HCT116 (cell line): Measurements from ENCODE around the gene KCNH2. TPM values are rescaled to one million over a fixed set of nuclear protein-coding genes. Genes with fewer than 3 reads are reported as not detected.

ENCODE experiments used
- ATAC-seq: fragments of 200-7000 bp; cut with Tn5 transposase; 2 replicates; pipeline ENCODE4 v1.9.1; 2020; ENCODE audit warnings: mild to moderate bottlenecking, moderate library complexity
- BruUV-seq: library from RNA; stranded (reverse); fragments of 400-500 nt; replicated peaks from 2 replicates; lab custom pipeline; 2021; lab: Mats Ljungman, UMichigan
- CTCF ChIA-PET: fragments of 300-600 bp; sonication (Branson Sonifier 250); formaldehyde crosslinking; loops from one replicate; lab custom pipeline; 2021; ENCODE audit warnings: antibody characterized with exemption; lab: Charles Lee
- POLR2A ChIA-PET: fragments of 300-600, 350-600 bp; sonication (Branson Sonifier 250); formaldehyde crosslinking; loops from one replicate; lab custom pipeline; 2021; ENCODE audit warnings: antibody characterized with exemption; lab: Charles Lee
- RAD21 ChIA-PET, 2 experiments: fragments of 300-600 bp; sonication (Branson Sonifier 250); formaldehyde crosslinking; loops; one replicate each; lab custom pipeline; 2023; ENCODE audit warnings: low total read pairs in 2 of 2; ENCODE audit not compliant: uncharacterized antibody in 2 of 2, unreplicated experiment in 2 of 2, low non-redundant PET in 1 of 2; lab: Charles Lee
- DNase-seq: peaks from one replicate; pipeline ENCODE4 v3.0.0-alpha.2; 2010; ENCODE audit warnings: low read depth, low spot score
- H2AFZ ChIP-seq: fragments of 200-600 bp; shearing (Covaris generic), sonication (generic); 2 replicates; pipeline ENCODE4 v1.6.1; 2017; ENCODE audit warnings: low read depth, mixed run types, mixed read lengths, antibody characterized with exemption, low read length; ENCODE audit not compliant: poor library complexity, severe bottlenecking
- H3K27ac ChIP-seq: 2 replicates; pipeline ENCODE4 v1.5.1; 2012; ENCODE audit warnings: low read depth, low read length
- H3K27me3 ChIP-seq: fragments of 200-600 bp; sonication (generic); 2 replicates; pipeline ENCODE4 v1.6.1; 2016; ENCODE audit warnings: mixed run types, low read length, mixed read lengths; ENCODE audit not compliant: insufficient read depth
- H3K36me3 ChIP-seq, 2 experiments: fragments of 200-500 bp in 1 of 2; fragments of 200-600 bp in 1 of 2; sonication (Bioruptor generic) in 1 of 2; sonication (generic) in 1 of 2; 2 replicates each; pipeline versions ENCODE4 v1.5.1 to v1.6.1; 2014 to 2016; ENCODE audit warnings: low read length in 2 of 2, inconsistent platforms in 1 of 2, mixed read lengths in 1 of 2, mixed run types in 1 of 2; ENCODE audit not compliant: insufficient read depth in 2 of 2, control insufficient read depth in 1 of 2
- H3K4me1 ChIP-seq, 2 experiments: fragments of 200-600 bp in 1 of 2; sonication (generic) in 1 of 2; 2 replicates each; pipeline versions ENCODE4 v1.5.1 to v1.6.1; 2012 to 2017; ENCODE audit warnings: low read length in 2 of 2, inconsistent platforms in 1 of 2, mild to moderate bottlenecking in 1 of 2, mixed read lengths in 1 of 2, mixed run types in 1 of 2, moderate library complexity in 1 of 2; ENCODE audit not compliant: insufficient read depth in 2 of 2, control insufficient read depth in 1 of 2
- H3K4me2 ChIP-seq: fragments of 200-600 bp; sonication (generic); 2 replicates; pipeline ENCODE4 v1.6.1; 2017; ENCODE audit warnings: mixed run types, low read length, mixed read lengths
- H3K4me3 ChIP-seq, 2 experiments: fragments of 200-600 bp in 1 of 2; sonication (generic) in 1 of 2; replicated peaks in 1 of 2; 2 replicates each; pipeline ENCODE4 v1.5.1; 2011 to 2016; ENCODE audit warnings: low read length in 2 of 2, control low read depth in 1 of 2, low read depth in 1 of 2, mild to moderate bottlenecking in 1 of 2, mixed read lengths in 1 of 2, mixed run types in 1 of 2
- H3K79me2 ChIP-seq: fragments of 200-600 bp; sonication (generic); 2 replicates; pipeline ENCODE4 v1.6.1; 2017; ENCODE audit warnings: mild to moderate bottlenecking, mixed run types, low read length, moderate library complexity, mixed read lengths; ENCODE audit not compliant: insufficient read depth
- H3K9ac ChIP-seq: fragments of 200-600 bp; sonication (generic); 2 replicates; pipeline ENCODE4 v1.6.1; 2016; ENCODE audit warnings: low read length, mixed read lengths
- H3K9me2 ChIP-seq: fragments of 200-600 bp; sonication (generic), shearing (Covaris generic); 2 replicates; pipeline ENCODE4 v1.6.1; 2017; ENCODE audit warnings: mixed run types, mild to moderate bottlenecking, moderate library complexity; ENCODE audit not compliant: insufficient read depth
- H3K9me3 ChIP-seq, 2 experiments: fragments of 200-500 bp in 1 of 2; fragments of 200-600 bp in 1 of 2; sonication (Bioruptor generic) in 1 of 2; sonication (generic) in 1 of 2; 2 replicates each; pipeline ENCODE4 v1.6.1; 2014 to 2017; ENCODE audit warnings: low read length in 2 of 2, mixed read lengths in 2 of 2, inconsistent platforms in 1 of 2, low read depth in 1 of 2, mild to moderate bottlenecking in 1 of 2, mixed run types in 1 of 2, moderate library complexity in 1 of 2; ENCODE audit not compliant: control insufficient read depth in 1 of 2, insufficient read depth in 1 of 2
- H4K20me1 ChIP-seq: fragments of 200-600 bp; sonication (generic), shearing (Covaris generic); 2 replicates; pipeline ENCODE4 v1.6.1; 2017; ENCODE audit warnings: mixed run types, mild to moderate bottlenecking, moderate library complexity; ENCODE audit not compliant: insufficient read depth
- ELF1 ChIP-seq: IDR thresholded peaks from 2 replicates; pipeline ENCODE4 v1.6.1; 2012; ENCODE audit warnings: low read depth, borderline replicate concordance
- EZH2 ChIP-seq: fragments of 200-600 bp; sonication (generic); IDR thresholded peaks from 2 replicates; pipeline ENCODE4 v1.6.1; 2017; ENCODE audit warnings: antibody characterized with exemption, mixed run types
- EZH2phosphoT487 ChIP-seq: fragments of 200-600 bp; IDR thresholded peaks from 2 replicates; pipeline ENCODE4 v1.6.1; 2018; ENCODE audit warnings: antibody characterized with exemption, borderline replicate concordance
- JUND ChIP-seq: IDR thresholded peaks from 2 replicates; pipeline ENCODE4 v1.6.1; 2012
- POLR2A ChIP-seq: IDR thresholded peaks from 2 replicates; pipeline ENCODE4 v1.7.0; 2011; ENCODE audit warnings: borderline replicate concordance; ENCODE audit not compliant: insufficient read depth, insufficient read length; ENCODE audit errors: extremely low read depth
- POLR2AphosphoS5 ChIP-seq: IDR thresholded peaks from 2 replicates; pipeline ENCODE4 v1.6.1; 2011; ENCODE audit warnings: mild to moderate bottlenecking, low read depth, low read length, moderate library complexity
- SIN3A ChIP-seq: IDR thresholded peaks from 2 replicates; pipeline ENCODE4 v1.6.1; 2012; ENCODE audit warnings: low read depth
- SP1 ChIP-seq: IDR thresholded peaks from 2 replicates; pipeline ENCODE4 v1.6.1; 2012; ENCODE audit warnings: low read depth
- TCF7L2 ChIP-seq: IDR thresholded peaks from 2 replicates; pipeline ENCODE4 v1.7.0; 2011; ENCODE audit warnings: borderline replicate concordance, inconsistent platforms; ENCODE audit not compliant: insufficient read depth, insufficient read length; ENCODE audit errors: extremely low read depth
- ZFX ChIP-seq: fragments of 450-650 bp; IDR thresholded peaks from 2 replicates; pipeline ENCODE4 v1.6.1; 2017
- ZNF274 ChIP-seq: fragments of 200-500 bp; sonication (Bioruptor generic); IDR thresholded peaks from 2 replicates; pipeline ENCODE4 v1.6.1; 2014; ENCODE audit warnings: mild to moderate bottlenecking, low read depth, low read length, inconsistent platforms
- intact Hi-C: fragments of 100-400 bp; cut with micrococcal nuclease; formaldehyde crosslinking; loops from 2 replicates; pipeline ENCODE4 v1.10.0; 2022
- total RNA-seq: library from RNA; stranded (reverse); gene quantifications from one replicate; pipeline ENCODE4 v1.2.1, GENCODE V29; 2021; ENCODE audit not compliant: unreplicated experiment
- TF ChIP-seq, protein P1 (sequence below): IDR thresholded peaks from 2 replicates; pipeline ENCODE4 v1.6.1; 2012
- TF ChIP-seq, protein P2 (sequence below): IDR thresholded peaks from 2 replicates; pipeline ENCODE4 v1.6.1; 2012

Gene KCNH2
- total RNA-seq, 1 experiment from 2014 or later: 9.7 TPM

DNA sequence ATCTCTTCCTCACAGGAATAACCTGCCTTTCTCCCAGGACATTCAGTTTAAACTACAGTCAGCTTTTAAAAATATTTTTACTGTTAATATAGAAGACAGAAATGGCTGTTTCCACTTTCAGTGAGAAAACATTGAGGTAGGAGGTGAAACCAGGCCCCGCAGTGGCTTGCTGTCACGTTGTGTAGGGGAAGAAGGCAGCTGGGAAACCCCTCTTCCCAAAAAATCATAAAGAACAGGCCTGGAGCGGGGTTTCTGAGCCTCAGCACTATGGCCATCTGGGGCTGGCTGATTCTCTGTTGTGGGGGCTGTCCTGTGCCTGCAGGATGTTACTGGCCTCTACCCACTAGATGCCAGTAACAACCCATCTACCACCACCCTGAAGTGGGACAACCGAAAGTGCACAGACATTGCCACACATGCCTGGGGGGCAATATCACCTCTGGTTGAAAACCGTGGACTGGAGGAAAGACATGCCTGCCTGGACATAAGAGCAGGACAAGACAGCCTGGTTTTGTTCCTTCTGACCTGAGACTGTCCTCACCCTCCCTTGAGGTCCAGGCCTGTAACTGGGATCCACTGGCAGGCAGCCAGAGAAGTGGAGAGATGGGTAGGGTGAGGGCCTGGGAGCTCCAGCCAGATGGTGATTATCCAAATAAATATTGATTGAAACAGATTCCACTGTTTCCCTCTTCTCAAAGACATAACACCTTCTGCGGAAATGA is 43.9 kb downstream of the KCNH2 start:
- ATAC-seq: no peak
- RAD21 ChIA-PET: interaction anchor here in 1 of 2 experiments (0.6 kb wide), 1 partner anchor 53 kb away, joined by 3 read pairs; no protein-coding TSS in a partner anchor
- H3K4me1 ChIP-seq: no peaks in the 10 kb centered on the region
- H3K36me3 ChIP-seq: no peaks in the 10 kb centered on the region
- no peaks in the 10 kb centered on the region for H3K9me2 ChIP-seq
- no peak overlapping the region for H2AFZ ChIP-seq
- H3K27ac ChIP-seq: no peak overlapping the region
- H3K27me3 ChIP-seq: no peaks in the 10 kb centered on the region
- no peaks in the 10 kb centered on the region for H4K20me1 ChIP-seq
- no peak for DNase-seq
- no TSS peak for BruUV-seq
- H3K79me2 ChIP-seq: no peaks in the 10 kb centered on the region
- H3K9me3 ChIP-seq: no peaks in the 10 kb centered on the region
- POLR2A ChIA-PET: no interaction called here
- CTCF ChIA-PET: no interaction called here
- H3K4me3 ChIP-seq: no peak overlapping the region
- no peak overlapping the region for H3K9ac ChIP-seq
- no peak overlapping the region for H3K4me2 ChIP-seq
- intact Hi-C loops: no loop called here
- TF ChIP-seq, protein P1, sequence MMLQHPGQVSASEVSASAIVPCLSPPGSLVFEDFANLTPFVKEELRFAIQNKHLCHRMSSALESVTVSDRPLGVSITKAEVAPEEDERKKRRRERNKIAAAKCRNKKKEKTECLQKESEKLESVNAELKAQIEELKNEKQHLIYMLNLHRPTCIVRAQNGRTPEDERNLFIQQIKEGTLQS: no peak
- TF ChIP-seq SIN3A (no peak), EZH2 (no peak), POLR2A (no peak), JUND (no peak), TCF7L2 (no peak), ZNF274 (no peak), POLR2AphosphoS5 (no peak), ELF1 (no peak), EZH2phosphoT487 (no peak), ZFX (no peak), SP1 (no peak)
- TF ChIP-seq, protein P2, sequence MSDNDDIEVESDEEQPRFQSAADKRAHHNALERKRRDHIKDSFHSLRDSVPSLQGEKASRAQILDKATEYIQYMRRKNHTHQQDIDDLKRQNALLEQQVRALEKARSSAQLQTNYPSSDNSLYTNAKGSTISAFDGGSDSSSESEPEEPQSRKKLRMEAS: no peak
